ENCODE results near the gene ETV6.

Gene ETV6

DNA sequence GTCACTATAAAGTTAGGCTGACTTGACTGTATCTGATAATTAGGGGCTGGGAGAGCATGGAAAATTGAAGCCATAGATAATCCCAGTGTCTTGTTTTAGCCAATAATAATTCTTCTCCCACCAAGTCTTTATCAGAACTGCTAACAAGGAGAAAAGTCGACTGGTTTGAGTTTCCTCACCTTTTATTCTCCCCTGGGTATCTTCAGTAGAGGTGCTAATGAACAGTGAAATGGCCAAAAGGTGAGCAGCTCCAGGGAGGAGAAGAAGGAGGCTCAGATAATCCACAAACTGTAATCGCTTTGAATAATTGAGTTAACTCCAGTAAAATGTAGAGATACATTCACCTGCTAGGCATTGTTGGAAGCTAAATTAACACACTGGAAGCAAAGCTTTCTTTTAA lies 72.6 kb downstream of the ETV6 start:
- no peak for DNase-seq

DNA sequence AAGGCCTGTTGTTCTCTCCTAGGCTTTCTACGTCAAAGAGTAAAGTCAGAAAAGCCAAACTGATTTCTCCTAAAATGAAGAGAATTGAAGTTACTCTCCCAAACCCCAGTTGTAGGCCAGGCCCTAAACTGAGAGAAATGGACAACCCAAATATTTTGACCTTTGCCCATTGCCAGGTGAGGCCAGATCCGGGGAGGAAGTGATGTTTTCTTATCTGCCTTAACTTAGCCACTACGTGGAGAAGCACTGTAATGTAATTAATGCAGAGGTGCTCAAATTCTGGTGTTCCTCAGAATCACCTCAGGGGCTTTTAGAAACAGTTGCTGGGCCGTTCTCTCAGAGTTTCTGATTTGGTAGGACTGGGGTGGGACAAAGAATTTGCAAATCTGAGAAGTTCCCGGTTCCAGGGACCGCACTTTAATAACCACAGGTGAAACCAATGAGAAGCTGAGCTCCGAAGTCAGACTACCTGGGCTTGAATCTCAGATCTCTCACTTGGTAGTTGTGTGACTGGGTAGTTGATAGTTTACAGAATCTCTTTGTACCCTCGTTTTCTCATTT lies 73.2 kb downstream of the ETV6 start:
- no peak for DNase-seq

DNA sequence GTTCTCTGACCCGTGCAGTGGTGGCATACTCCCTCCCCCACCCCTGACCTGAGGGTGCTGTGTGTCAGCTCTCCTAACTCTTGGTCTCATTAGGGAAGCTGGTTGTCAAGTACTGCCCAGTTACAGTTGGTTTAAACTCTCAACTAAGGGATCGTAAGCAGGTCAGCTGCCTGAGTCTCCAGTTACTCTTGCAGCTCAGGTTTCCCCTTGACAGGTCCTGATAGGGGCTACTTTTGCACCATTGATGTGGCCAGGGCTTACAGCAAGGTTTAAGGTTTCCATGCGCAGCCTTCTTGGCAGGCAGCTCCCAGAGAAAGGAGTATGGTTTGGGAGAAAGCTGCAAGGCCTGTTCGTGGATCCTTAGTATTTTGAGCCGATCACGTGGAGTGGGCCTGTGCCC lies 74.5 kb downstream of the ETV6 start:
- DNase-seq: no peak

DNA sequence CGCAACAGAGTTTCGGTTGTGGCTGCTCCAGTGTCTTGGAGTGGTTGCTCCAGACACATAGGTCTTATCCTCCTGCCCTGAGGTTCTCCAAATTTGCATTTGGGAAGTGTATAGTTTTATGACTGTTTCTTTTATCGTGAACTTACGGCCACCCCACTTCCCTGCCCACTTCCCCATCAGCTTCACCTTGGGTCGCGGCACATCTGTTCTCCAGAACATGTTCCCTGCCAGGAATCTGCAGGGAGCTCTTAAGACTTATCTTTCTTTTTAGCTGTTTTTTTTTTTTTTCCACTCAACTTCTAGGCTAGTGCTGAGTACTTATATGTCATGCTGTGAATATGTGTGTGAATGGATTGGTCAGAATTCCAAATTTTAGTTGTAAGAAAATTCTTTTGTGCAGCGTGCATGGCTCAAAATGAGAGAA lies 75.4 kb downstream of the ETV6 start:
- DNase-seq: no peak

DNA sequence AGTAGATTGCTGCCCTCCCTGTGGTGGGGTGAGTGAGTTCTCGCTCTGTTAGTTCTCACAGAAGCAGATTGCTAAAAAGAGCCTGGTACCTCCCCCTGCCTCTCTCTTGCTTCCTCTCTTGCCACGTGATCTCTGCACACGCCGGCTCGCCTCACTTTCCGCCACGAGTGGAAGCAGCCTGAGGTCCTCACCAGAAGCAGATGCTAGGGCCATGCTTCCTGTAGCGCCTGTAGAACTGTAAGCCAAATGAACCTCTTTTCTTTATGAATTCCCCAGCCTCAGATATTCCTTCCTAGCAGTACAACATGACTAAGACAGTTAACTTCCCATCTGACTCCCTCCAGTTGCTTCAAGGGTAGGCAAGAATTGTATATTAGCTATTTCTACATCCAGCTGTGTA lies 76.2 kb downstream of the ETV6 start:
- no peak for DNase-seq

DNA sequence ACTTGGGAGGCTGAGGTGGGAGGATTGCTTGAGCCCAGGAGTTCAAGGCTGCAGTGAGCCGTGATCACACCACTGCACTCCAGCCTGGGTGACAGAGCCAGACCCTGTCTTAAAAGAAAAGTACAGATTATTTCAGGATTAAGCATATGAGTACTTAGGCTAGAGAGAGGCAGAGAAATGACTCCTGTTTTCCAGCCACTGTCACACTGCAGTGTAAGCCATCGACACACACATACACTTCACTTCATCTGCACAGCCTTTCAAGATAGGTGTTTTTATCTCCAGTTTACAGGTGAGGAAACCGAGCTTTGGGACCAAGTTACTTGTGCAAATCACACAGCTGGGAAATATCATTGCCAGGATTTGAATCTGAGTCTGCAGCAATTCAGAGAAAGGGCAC lies 77.2 kb downstream of the ETV6 start:
- DNase-seq: no peak

DNA sequence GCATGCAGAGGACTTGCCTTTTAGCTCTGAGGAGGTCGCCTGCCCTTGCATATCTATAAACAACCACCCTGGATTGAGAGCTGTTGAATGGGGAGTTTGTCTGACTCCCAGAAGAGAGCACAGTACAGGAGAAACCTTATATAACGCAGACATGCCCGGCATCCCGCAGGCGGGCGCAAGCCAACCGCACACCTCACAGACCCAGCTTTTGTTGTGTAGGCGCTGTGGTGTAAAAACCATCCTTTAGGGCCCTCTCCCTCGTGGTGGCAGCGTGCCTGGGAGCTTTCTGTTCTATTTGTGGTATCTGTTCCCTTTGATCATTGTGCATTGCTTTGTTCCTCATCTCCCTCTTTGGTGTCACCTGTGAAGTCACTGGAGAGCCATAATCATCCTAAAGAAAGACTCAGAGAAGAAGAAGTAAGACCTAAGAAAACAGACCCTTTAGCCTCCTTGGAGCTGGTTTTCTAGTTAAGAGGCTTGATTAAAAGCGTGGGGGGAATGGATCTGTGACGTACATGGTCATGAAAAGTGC lies 77.7 kb downstream of the ETV6 start:
- DNase-seq: no peak

DNA sequence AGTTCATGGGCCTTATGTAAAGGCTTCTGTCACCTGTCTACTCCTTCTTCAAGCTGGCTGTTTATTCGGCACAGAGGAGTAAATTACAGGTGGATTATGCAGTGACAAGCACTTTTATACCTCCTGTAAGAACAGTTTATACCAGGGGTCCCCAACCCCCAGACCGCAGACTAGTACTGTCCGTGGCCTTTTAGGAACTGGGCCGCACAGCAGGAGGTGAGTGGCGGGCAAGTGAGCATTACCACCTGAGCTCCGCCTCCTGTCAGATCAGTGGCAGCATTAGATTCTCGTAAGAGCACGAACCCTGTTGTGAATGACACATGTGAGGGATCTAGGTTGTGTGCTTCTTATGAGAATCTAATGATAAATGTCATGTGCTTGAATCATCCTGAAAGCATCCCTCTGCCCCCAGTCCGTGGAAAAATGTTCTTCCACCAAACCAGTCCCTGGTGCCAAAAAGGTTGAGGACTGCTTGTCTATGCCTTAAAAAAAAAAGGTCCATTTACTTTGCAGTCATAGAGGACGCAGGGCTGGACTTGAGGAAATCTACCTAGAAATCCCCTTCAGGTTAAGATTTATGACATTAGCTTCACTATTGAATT lies 78.8 kb downstream of the ETV6 start:
- DNase-seq: no peak

DNA sequence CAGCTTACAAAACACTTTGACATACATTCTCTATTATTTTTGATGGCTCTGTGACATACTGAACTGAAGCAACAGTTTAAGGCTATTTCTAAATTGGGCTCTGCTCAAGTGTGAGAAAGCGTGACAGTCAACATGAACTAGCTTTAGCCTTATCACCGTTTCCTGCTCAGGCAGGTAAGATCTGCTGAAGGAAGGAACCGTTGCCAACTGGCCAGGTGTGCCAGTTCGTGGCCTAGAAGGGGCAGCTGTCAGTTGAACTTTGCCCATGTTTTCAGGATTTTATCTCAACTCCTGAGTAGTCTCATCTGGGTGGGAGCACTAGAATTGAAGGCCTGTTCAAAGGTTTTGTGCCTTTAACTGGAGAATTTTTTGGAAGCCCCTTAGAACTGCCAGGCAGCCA lies 79.5 kb downstream of the ETV6 start:
- no peak for DNase-seq

DNA sequence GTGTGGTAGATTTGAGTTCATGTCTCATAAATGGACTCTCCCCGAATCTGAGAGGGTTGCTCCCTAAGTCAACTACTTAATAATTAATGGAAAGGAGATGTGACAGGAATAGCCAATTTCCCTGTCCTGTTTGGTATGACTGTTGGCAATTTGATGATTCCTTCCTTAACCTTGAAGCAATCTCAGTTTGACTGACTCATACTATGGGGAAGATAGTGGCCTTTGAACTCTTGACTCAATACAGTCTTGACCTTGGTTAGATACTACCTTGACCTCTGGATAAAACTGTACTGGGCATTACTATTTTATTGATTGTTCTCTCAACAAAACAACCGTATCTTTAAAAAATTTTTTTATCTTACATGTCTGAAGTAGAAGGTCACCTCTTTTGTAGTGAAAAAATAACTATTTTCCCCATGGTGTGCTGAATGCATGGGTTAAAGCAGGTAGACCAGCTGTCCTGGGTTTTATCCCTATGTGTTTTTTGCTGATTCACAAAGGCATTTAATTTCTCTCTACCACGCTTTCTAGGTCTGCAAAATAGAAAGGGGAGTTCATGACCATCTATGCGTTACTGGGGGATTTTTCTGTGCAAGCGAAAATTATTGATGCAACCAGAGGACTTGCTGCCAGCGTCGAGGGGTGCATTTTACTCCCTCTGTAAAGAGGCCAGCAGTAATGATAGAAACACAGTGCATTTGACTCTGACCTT lies 80.1 kb downstream of the ETV6 start:
- no peak for DNase-seq

DNA sequence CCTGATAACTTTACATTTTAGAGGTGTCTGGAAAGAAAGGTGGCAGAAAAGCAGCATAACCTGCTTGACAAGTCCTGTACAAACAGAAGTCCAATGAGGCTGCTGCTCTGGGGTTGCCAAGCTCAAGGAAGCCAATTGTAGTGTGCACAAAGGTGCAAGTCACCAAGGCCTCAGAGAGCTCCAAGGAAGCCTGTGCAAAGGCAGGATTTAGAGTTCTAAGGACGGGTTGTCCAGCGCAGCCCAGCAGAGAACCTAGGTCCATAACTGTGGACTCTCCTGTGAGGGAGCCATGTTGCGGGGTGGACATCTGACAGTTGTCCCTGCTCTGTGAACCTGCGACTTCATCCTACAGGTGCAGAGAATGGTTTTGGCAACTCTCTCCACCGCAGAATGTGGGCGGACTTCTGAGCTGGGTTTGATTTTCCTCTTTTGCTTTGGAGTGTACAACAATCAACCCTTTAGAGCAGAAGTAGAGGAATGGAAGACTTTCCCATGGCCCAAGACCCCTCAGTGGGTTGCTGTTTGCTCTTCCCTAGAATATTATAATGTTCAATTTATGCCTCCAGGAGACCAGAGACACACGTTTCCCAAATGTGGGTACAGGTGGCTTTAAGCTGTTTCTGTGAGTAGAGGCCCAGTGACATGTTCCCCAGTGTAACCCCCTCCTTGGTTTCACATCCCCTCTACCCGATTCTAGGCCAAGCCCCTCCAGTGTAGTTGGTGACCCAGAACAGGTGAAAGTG lies 81.0 kb downstream of the ETV6 start:
- no peak for DNase-seq

DNA sequence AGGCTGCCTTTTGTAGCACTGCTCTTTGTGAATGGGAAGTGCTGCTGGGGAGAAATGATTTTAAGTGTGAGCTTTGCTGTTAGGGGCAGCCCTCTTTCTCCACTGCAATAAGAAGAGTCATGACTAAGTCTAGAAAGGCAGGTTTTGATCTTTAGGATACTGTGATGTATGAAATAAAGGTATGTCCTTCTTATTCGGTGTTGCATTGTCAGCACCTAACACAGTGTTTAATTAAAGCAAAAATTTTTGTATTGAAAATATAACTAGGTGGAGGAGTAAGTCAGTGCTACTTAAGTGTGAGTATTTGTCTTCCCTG lies 81.5 kb downstream of the ETV6 start:
- DNase-seq: no peak

DNA sequence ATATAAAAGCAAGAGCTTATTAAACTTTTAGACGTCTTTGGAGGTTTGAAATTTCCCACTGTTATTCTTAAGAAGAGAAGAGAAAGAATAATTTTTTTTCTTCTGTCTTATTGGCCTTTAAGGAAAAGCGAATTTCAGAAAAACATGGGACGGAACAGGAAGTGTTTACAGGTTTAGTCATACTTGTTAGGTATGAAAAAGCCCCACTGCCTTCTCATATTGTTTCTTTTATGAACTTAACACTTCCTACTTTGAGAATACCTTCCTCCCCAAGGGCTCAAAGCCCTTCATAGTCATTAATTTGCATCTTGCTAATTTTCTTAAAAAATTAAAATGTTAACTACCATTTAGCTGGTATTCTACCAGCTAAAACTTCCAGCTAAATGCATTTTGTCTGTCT lies 82.0 kb downstream of the ETV6 start:
- DNase-seq: no peak

DNA sequence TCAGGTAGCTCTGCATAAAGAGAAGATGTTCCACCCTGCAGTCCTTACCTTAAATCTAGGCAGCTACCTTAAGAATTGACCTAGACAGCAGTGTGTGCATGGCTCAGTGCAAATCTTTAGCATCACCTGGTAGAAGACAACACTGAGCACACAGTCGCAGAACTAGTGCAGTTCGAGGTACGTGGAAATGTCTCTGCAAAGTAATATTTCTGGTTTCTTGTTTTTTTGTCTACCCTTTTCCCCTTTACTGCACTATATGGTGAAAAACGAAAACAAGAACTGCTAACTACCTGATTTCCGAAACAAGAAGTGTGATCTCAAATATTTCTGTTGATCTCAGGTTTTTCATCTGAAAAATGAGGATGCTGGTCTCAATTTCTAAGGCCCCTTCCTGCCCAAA lies 82.5 kb downstream of the ETV6 start:
- DNase-seq: no peak

DNA sequence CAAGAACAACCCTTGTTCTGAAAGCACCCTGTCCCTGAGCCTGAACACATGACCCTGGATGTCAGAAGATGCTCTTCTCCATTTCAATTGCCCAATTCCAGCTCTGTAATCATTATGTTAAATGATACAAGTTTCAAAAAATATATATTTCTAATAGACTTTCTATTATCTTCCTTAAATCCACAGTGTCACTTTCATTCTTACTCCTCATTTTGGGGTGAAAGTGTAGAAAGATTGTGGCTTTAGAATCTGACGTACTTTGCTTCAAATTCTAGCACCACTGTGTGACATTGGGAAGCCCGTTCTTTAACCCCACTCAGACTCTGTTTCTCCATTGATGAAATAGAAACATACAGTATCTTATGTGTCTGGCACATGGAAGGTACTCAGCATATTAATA lies 83.2 kb downstream of the ETV6 start:
- no peak for DNase-seq

DNA sequence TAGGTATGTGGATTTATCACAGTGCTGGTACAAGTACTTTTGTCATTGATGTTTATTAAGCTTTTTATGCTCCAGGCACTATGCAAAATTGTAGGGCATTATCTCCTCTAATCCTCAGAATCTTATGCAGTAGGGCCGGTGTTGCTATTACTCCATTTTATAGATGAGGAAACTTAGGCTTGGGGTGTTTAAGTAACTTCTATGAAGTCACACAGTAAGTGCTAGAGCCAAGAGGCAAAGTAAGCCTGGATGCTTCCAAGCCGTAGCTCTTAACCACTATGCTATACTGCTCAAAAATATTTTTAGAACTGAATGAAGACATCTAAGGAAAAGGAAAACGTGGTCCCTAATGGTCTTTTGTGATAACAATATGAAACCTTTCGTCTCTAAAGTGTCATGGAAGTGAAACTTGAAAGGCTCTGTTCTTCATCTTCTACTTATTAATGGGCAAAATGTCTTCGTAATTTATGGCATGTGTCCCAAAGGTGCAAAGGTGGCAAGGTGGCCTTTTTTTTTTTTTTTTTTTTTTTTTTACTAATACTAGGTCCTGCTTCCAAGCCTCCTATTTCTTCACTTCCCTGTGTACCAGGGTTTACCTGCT lies 85.2 kb downstream of the ETV6 start:
- DNase-seq: no peak

DNA sequence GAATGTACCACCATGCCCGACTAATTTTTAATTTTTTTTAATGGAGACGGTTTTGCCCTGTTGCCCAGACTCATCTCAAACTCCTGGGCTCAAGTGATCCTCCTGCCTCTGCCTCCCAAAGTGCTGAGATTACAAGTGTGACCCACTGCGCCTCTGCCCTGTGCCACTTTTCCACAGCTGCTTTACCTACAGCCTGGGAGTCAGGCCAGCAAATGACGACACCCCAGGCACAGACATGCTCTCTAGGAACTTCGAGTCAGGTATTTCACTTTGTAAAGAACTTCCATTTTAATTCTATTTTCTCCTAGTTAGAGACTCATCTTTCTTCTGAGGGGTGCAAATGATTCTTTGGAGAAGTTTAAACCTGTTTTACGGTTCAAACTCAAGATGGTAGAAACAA lies 89.0 kb downstream of the ETV6 start:
- DNase-seq: no peak

DNA sequence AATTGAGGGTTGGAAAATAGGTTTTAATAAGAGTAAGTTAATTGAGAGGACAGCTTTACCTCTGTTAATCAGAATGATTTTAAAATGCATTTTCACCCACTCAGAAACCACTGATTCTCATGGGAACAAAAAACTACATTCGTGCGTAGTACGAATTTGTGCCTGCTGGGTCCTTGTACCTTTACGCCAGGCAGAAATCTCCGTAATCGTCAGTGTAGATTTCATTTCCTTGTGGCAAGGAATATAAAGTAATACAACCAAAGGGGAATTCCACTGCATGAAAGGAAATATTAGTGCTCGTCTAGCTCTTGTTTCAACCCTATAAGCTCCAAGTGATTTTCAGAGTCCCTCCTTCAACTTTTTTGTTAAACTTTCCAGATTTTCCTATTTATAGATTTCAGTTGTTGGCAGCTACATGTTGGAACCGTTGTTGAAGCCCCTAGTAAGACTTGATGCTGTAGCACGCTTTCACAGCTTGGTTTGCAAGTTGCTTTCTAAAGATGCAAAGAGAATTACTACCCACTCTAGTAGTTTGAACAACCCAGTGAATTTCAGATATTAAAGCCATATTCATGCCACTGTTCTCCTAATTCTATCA lies 90.6 kb downstream of the ETV6 start:
- DNase-seq: no peak

DNA sequence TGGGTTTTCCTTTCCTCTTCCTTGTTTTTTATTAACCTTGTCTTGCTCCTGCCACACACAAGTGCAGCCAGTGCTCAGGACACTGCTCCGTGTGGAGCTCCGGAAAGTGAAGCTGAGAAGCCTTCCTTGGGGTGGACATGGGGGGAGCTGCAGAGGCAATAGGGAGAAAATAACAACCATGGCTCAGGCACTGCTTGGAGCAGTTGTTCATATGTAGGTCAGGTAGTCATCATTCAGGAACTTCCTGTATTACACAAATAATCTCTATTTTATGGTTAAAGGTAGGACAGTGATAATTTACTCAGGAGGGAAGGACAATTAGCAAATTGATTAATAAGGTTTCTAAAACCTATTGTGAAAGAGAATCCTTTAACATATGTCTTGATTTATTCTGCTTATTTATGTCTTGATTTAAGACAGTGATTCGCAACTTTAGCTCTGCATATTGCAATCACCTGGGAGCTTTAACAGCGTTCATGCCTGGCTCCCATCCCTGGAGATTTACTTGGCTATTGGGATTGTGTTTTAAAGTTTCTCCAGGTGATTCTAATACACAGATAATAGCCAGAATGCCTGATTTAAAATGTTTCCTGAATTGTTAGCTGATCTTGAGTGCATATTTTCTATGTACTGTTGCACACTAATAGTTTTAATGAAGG lies 92.1 kb downstream of the ETV6 start:
- no peak for DNase-seq

DNA sequence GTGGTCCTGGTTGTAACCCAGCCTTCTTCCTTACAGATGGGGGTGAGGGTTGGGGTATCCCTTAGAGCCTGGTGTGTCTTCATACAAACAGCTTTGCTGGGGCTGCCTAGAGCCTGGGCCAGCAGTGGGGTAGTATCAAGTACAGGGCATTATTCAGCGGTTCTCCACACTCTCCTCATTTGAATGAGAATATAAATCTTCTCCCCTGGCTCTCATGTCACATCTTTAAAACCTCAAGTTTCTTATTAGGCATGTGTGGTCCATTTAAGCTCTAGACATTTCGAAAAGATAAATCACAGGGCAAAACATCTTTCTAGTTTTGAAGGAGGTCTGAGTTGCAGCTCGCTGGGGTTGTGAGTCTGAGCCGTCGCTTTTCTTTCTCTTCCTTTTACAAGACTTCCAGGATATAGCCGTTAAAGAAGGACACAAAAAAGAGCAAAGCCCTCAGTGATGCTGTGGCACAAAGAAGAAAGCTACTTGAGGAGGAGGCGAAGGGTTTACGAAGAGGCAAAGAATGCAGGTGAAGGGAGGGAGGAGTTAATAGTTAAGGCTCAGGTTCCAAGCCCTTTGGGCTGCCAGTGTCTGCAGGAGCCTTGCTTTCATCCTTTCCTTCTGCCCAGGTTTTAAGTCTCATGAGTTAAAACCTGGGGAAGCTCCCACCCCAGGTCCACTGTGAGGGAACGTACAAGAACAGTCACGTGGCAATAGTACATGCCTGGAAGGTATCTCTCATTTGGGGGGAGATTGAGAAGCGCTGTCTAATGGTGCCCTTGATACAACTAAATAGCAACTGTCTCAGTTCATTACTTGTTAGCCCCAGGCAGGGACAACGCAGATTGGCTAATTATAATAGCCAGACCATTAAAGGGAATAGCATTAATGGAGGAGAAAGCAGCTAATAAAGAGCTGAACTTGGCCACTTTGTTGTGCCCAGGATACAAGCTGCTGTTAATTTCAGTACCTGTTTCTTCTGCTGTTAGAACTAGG lies 94.2 kb downstream of the ETV6 start:
- no peak for DNase-seq

DNA sequence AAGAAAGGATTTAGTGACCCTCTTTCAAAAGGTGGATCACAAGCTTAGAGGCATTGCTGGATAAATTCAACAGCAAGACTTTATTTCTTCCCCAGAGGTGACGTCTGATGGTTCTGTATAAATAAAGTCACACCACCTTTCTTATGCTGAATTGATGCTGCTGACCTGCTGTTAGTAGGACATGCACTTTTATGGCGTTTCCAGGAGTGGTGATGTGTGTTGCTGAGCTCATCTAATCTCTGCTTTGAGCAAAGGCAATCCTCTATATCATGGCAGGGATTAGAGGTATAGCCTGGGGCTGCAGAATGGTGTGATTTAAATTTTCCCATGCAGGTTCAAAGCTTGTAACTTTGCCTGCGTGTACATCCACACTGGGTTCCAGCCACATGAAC lies 94.9 kb downstream of the ETV6 start:
- no peak for DNase-seq

Data from NCI-H1048 (cell line).